GM19395 (cell line): ENCODE results near the gene S100A8.
"Not testable (repeated sequence)": the region's sequence is repeated elsewhere in the genome, so short reads cannot be mapped to it uniquely, and the experiment has no call there.

Source experiments
- ATAC-seq: cut with Tn5 transposase; IDR thresholded peaks from one replicate; pipeline ENCODE4 v1.9.1; 2021; ENCODE audit warnings: mild to moderate bottlenecking, moderate library complexity; ENCODE audit not compliant: unreplicated experiment

Gene S100A8

GRCh38 chr1:153349363-153350320 is 41.2 kb downstream of the S100A8 start:
- no peak for ATAC-seq

- no peak for ATAC-seq
Observed at GRCh38 chr1:153348511-153349362, 42.1 kb downstream of the S100A8 start, which contains the start of gene PGLYRP4. TSS of gene PGLYRP4 (minus strand) at chr1:153348841. CDS start at chr1:153347932, 909 bp downstream.

GRCh38 chr1:153347856-153348255 is 43.0 kb downstream of the S100A8 start:
- no peak for ATAC-seq

GRCh38 chr1:153347049-153347448 is 43.8 kb downstream of the S100A8 start:
- ATAC-seq = not testable (repeated sequence)

- no peak for ATAC-seq
Observed at GRCh38 chr1:153346077-153346723, 44.7 kb downstream of the S100A8 start.

- ATAC-seq = no peak
Observed at GRCh38 chr1:153345187-153346076, 45.4 kb downstream of the S100A8 start.

GRCh38 chr1:153344718-153345025 is 46.2 kb downstream of the S100A8 start:
- no peak for ATAC-seq

GRCh38 chr1:153343811-153344717 is 46.8 kb downstream of the S100A8 start:
- ATAC-seq = no peak

GRCh38 chr1:153343040-153343681 is 47.7 kb downstream of the S100A8 start:
- ATAC-seq = no peak

GRCh38 chr1:153342178-153342577 is 48.7 kb downstream of the S100A8 start:
- no peak for ATAC-seq

GRCh38 chr1:153341431-153341934 is 49.4 kb downstream of the S100A8 start:
- no peak for ATAC-seq

GRCh38 chr1:153340356-153340755 is 50.5 kb downstream of the S100A8 start:
- ATAC-seq = no peak
